ENCODE results near the gene PGK2. TPM values are rescaled to one million over a fixed set of nuclear protein-coding genes. Genes with fewer than 3 reads are reported as not detected.

Gene PGK2
- total and polyA plus RNA-seq, 2 experiments from 2014 or later: not detected

- Histone ChIP-seq H3F3A (replicated peaks; ENCODE audit: low read depth) (no peaks in the 10 kb centered on the region), H3K36me3 (ENCODE audit: insufficient read depth) (no peaks in the 10 kb centered on the region), H3K4me1 (ENCODE audit: insufficient read depth) (no peaks in the 10 kb centered on the region), H4K20me1 (replicated peaks; ENCODE audit: insufficient read depth) (no peaks in the 10 kb centered on the region), H3K9me2 (ENCODE audit: insufficient read depth) (0 out of 2 replicates have a peak, but pooled peaks cover 3% of the 10 kb centered on the region), H3K79me2 (replicated peaks; ENCODE audit: insufficient read depth) (no peaks in the 10 kb centered on the region), H3K27ac (ENCODE audit: low read depth) (no peak overlapping the region), H3K4me3 (no peak overlapping the region), H3K4me2 (no peak overlapping the region), H3K27me3 (ENCODE audit: insufficient read depth) (no peaks in the 10 kb centered on the region), H2AFZ (peak overlapping the region; percentile 69; the same call in 1 of the 2 replicates)
- Mint-ChIP-seq H3K4me3 (no peak overlapping the region), H3K36me3 (ENCODE audit: low read depth) (peaks cover 6% of the 10 kb centered on the region; the same call in 2 of the 3 replicates), H3K27me3 (ENCODE audit: insufficient read depth, low read depth, poor library complexity) (no peaks in the 10 kb centered on the region), H3K4me1 (no peaks in the 10 kb centered on the region), H3K9me3 (peaks cover 12% of the 10 kb centered on the region), H3K27ac (no peak overlapping the region)
- TF ChIP-seq REST (IDR thresholded peaks at IDR 0.05; ENCODE audit: unreplicated experiment) (no peak), JUNB (IDR thresholded peaks at IDR 0.05; ENCODE audit: unreplicated experiment) (no peak), EZH2 (IDR thresholded peaks at IDR 0.05; ENCODE audit: low read depth, unreplicated experiment) (no peak), POLR2AphosphoS5 (IDR thresholded peaks at IDR 0.05; ENCODE audit: low read depth) (no peak), EZH2phosphoT487 (IDR thresholded peaks at IDR 0.05; ENCODE audit: unreplicated experiment) (no peak), CREB1 (CRISPR knock-in tag; IDR thresholded peaks at IDR 0.05; ENCODE audit: low read depth) (no peak), ZNF331 (CRISPR knock-in tag; IDR thresholded peaks at IDR 0.05; ENCODE audit: low read depth) (no peak), NANOG (IDR thresholded peaks at IDR 0.05; ENCODE audit: borderline replicate concordance) (no peak)
- DNase-seq (ENCODE audit: low spot score): no peak
- no peak for ATAC-seq
Measured at GRCh38 chr6:49776444-49776843, 10.6 kb downstream of the PGK2 start.

- H3K27ac Mint-ChIP-seq: no peak overlapping the region
- no peak overlapping the region for H3K4me3 Mint-ChIP-seq
- no peaks in the 10 kb centered on the region for H3K27me3 Mint-ChIP-seq (ENCODE audit: insufficient read depth, low read depth, poor library complexity)
- Histone ChIP-seq H3K27me3 (ENCODE audit: insufficient read depth) (no peaks in the 10 kb centered on the region), H3K4me1 (ENCODE audit: insufficient read depth) (no peaks in the 10 kb centered on the region), H4K20me1 (replicated peaks; ENCODE audit: insufficient read depth) (no peaks in the 10 kb centered on the region), H3K9me2 (ENCODE audit: insufficient read depth) (0 out of 2 replicates have a peak, but pooled peaks cover 3% of the 10 kb centered on the region), H3K27ac (ENCODE audit: low read depth) (no peak overlapping the region), H3K4me2 (no peak overlapping the region), H3K36me3 (ENCODE audit: insufficient read depth) (no peaks in the 10 kb centered on the region), H3F3A (replicated peaks; ENCODE audit: low read depth) (no peaks in the 10 kb centered on the region), H3K4me3 (no peak overlapping the region), H2AFZ (no peak overlapping the region), H3K79me2 (replicated peaks; ENCODE audit: insufficient read depth) (no peaks in the 10 kb centered on the region)
- no peak for DNase-seq (ENCODE audit: low spot score)
- no peaks in the 10 kb centered on the region for H3K4me1 Mint-ChIP-seq
- no peak for TF ChIP-seq ZNF114 (CRISPR knock-in tag; IDR thresholded peaks at IDR 0.05)
- no peak for TF ChIP-seq REST (IDR thresholded peaks at IDR 0.05; ENCODE audit: unreplicated experiment)
- no peak for TF ChIP-seq EZH2phosphoT487 (IDR thresholded peaks at IDR 0.05; ENCODE audit: unreplicated experiment)
- no peak for TF ChIP-seq ZNF331 (CRISPR knock-in tag; IDR thresholded peaks at IDR 0.05; ENCODE audit: low read depth)
- TF ChIP-seq STAT1 (IDR thresholded peaks at IDR 0.05; ENCODE audit: unreplicated experiment): no peak
- TF ChIP-seq CTCF (conservative IDR thresholded peaks at IDR 0.05; ENCODE audit: low read depth in 2 of 2): no peak
- TF ChIP-seq EZH2 (IDR thresholded peaks at IDR 0.05; ENCODE audit: low read depth, unreplicated experiment): no peak
- no peak for TF ChIP-seq ETS1 (IDR thresholded peaks at IDR 0.05)
- TF ChIP-seq NANOG (IDR thresholded peaks at IDR 0.05; ENCODE audit: borderline replicate concordance): no peak
- TF ChIP-seq POLR2AphosphoS5 (IDR thresholded peaks at IDR 0.05; ENCODE audit: low read depth): no peak
- no peak for TF ChIP-seq JUNB (IDR thresholded peaks at IDR 0.05; ENCODE audit: unreplicated experiment)
- peaks cover 15% of the 10 kb centered on the region for H3K9me3 Mint-ChIP-seq
- H3K36me3 Mint-ChIP-seq (ENCODE audit: low read depth): peaks cover 6% of the 10 kb centered on the region; the same call in 2 of the 3 replicates
- ATAC-seq: no peak
Measured at GRCh38 chr6:49775043-49775442, 12.0 kb downstream of the PGK2 start.

All from GM23338 (cell line).